ENCODE data around the gene GON4L.
"Not testable (repeated sequence)": the region's sequence is repeated elsewhere in the genome, so short reads cannot be mapped to it uniquely, and the experiment has no call there.

The GON4L gene, protein sequence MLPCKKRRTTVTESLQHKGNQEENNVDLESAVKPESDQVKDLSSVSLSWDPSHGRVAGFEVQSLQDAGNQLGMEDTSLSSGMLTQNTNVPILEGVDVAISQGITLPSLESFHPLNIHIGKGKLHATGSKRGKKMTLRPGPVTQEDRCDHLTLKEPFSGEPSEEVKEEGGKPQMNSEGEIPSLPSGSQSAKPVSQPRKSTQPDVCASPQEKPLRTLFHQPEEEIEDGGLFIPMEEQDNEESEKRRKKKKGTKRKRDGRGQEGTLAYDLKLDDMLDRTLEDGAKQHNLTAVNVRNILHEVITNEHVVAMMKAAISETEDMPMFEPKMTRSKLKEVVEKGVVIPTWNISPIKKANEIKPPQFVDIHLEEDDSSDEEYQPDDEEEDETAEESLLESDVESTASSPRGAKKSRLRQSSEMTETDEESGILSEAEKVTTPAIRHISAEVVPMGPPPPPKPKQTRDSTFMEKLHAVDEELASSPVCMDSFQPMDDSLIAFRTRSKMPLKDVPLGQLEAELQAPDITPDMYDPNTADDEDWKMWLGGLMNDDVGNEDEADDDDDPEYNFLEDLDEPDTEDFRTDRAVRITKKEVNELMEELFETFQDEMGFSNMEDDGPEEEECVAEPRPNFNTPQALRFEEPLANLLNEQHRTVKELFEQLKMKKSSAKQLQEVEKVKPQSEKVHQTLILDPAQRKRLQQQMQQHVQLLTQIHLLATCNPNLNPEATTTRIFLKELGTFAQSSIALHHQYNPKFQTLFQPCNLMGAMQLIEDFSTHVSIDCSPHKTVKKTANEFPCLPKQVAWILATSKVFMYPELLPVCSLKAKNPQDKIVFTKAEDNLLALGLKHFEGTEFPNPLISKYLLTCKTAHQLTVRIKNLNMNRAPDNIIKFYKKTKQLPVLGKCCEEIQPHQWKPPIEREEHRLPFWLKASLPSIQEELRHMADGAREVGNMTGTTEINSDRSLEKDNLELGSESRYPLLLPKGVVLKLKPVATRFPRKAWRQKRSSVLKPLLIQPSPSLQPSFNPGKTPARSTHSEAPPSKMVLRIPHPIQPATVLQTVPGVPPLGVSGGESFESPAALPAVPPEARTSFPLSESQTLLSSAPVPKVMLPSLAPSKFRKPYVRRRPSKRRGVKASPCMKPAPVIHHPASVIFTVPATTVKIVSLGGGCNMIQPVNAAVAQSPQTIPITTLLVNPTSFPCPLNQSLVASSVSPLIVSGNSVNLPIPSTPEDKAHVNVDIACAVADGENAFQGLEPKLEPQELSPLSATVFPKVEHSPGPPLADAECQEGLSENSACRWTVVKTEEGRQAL (N-terminal part only)

GRCh38 chr1:155856975-155857930 lies at the start of gene GON4L:
Gene GON4L (minus strand): TSS chr1:155857214. CDS start chr1:155853780, 3,434 bp downstream.
- DNase-seq (ENCODE audit: low spot score): peak; percentile 90

- DNase-seq (ENCODE audit: low spot score): no peak
These were observed 47.2 kb upstream of the GON4L start for GRCh38 chr1:155904261-155904660.

GRCh38 chr1:155900161-155900560 lies 43.1 kb upstream of the GON4L start:
- DNase-seq (ENCODE audit: low spot score): no peak

- DNase-seq (ENCODE audit: low spot score): no peak
These were observed 42.7 kb upstream of the GON4L start for GRCh38 chr1:155899683-155900082.

- DNase-seq (ENCODE audit: low spot score): no peak
These were observed 41.9 kb upstream of the GON4L start for GRCh38 chr1:155898888-155899287.

- no peak for DNase-seq (ENCODE audit: low spot score)
These were observed 40.7 kb upstream of the GON4L start for GRCh38 chr1:155897746-155898145.

DNA sequence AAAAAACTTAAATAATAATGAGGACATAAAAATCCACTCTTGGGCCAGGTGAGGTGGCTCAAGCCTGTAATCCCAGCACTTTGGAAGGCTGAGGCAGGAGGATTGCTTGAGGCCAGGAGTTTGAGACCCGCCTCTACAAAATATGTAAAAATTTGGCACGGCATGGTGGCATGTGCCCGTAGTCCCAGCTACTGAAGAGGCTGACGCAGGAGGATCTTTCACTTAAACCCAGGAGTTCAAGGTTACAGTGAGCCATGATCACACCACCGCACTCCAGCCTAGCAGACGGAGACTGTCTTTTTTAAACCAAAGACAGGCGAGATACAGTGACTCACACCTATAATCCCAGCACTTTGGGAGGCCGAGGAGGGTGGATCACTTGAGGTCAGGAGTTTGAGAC lies 39.5 kb upstream of the GON4L start:
- DNase-seq (ENCODE audit: low spot score): not testable (repeated sequence)

DNA sequence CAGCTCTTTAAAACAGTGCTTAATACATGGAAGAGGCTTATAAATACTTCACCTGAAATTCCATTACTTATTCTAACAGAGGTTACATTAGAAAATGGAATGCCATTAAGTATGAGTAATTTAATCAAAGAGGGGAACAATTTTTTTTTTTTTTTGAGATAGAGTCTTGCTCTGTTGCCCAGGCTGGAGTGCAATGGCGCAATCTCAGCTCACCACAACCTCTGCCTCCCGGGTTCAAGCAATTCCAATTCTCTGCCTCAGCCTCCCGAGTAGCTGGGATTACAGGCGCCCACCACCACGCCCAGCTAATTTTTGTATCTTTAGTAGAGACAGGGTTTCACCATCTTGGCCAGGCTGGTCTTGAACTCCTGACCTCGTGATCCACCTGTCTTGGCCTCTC lies 38.6 kb upstream of the GON4L start:
- not testable (repeated sequence) for DNase-seq (ENCODE audit: low spot score)

- DNase-seq (ENCODE audit: low spot score): no peak
These were observed 36.6 kb upstream of the GON4L start for GRCh38 chr1:155893389-155894142.

DNA sequence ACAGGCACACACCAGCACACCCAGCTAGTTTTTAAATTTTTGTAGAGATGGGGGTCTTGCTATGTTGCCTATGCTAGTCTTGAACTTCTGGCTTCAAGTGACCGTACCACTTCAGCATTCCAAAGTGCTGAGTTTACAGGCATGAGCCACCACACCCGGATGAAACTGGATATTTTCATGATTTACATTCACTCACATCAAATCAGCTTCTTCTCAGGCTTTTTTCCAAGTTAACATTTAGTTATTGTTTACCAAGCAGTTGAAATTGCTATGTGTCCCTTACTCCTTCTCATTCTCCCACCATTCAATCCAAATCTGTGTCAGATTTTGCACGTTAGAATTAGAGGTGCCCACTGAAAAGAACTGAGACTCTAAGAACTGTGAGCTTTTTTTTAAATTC lies 35.8 kb upstream of the GON4L start:
- DNase-seq (ENCODE audit: low spot score): no peak

DNA sequence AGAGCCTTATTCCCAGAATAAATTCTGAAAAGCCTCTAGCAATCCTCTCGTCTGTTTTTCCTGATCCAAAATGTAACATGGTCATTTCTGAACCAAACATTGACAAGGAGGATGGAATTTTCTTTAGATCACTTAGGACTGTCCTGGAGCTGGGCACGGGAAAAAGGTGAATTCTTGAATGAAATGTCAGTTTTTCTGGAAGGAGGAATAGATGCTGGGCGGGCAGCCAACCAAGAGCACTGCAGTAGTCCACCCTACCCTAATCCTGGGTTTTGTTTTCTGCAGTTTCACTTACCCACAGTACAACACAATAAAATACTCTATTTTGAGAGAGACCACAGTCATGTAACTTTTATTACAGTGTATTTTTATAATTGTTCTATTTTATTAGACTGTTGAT lies 33.2 kb upstream of the GON4L start:
- no peak for DNase-seq (ENCODE audit: low spot score)

GRCh38 chr1:155889566-155889965 lies 32.6 kb upstream of the GON4L start:
- no peak for DNase-seq (ENCODE audit: low spot score)

GRCh38 chr1:155888481-155888880 lies 31.5 kb upstream of the GON4L start:
- DNase-seq (ENCODE audit: low spot score): no peak

GRCh38 chr1:155884982-155885381 lies 28.0 kb upstream of the GON4L start:
- no peak for DNase-seq (ENCODE audit: low spot score)

DNA sequence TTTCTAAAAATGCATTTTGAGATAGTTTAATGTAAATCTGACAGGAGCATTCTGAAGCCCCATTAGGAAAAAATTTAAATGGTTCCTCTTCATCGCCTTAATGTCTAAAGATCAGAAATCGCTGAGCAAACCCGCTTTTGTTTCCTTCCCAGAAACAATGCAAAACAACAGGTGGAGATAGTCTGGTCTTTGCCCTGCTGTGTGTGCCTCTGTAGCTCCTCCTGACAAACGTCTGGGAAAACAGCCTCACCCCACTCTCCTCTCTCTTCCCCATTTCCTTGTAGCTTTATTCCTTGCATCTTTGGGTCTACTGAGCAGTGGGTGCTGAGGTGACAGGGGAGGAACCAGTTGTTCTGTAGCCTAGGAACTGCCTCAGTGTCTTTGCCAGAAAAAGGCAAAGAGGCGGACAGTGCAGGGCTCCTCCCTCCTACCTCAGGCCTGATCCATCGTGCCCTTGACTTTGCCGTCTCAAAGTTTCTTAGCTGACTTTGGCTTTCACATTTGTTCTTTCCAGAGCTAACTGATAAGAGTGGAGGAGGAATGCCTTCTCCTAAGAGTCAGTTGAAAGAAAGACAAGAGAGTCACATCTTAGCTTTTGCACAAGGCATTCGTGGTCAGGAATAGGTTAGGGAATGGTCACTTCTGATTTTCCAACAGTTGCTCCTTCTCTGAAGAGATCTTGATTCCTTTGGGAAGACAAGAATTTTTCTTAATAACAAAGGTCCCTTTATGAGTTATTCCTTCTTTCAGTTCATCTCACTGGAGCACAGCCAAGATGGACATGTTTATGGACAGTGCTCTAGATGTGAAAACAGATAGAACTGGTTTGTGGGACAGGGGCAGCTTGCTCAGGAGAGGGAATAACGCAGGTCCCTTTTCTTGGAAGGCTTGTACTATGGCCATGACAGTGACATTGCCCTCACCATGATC lies 27.3 kb upstream of the GON4L start:
- no peak for DNase-seq (ENCODE audit: low spot score)

- no peak for DNase-seq (ENCODE audit: low spot score)
These were observed 25.8 kb upstream of the GON4L start for GRCh38 chr1:155882766-155883165.

- no peak for DNase-seq (ENCODE audit: low spot score)
These were observed 25.2 kb upstream of the GON4L start for GRCh38 chr1:155882235-155882634.

DNA sequence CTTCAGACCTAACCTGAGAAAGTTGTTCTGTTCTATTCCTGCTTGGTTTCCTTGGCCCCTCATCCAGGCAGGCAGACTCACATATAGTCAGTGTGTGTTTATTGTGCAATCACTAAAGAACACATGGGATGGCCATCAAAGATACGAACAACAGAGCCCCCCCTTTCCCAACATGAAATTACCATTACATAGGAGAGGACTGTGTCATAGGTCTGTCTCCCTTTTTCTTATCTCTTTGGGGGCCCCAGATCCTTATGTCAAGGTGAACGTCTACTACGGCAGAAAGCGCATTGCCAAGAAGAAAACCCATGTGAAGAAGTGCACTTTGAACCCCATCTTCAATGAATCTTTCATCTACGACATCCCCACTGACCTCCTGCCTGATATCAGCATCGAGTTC lies 23.9 kb upstream of the GON4L start:
- DNase-seq (ENCODE audit: low spot score): no peak

DNA sequence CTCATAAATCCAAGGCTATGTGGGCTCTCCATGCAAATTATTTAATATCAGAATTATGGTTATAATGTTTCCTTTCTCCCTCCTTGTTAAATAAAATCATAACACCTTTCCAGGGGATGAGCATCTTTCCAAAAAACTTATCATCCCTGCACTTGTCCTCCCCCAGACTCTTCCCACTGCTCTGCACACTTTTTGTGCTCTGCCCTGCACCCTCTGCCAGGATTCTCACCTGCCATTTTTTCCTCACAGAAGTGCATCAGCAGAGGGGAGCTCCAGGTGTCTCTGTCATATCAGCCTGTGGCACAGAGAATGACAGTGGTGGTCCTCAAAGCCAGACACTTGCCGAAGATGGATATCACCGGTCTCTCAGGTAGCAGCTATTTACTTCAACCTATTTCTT lies 23.2 kb upstream of the GON4L start:
- no peak for DNase-seq (ENCODE audit: low spot score)

Data from left forelimb (tissue), 1 donor.